NCI-H748 (cell line): ENCODE data around the gene BEX4.
"Not testable (repeated sequence)": the region's sequence is repeated elsewhere in the genome, so short reads cannot be mapped to it uniquely, and the experiment has no call there.

Experiments used
- DNase-seq: peaks from one replicate; lab custom pipeline; 2025; ENCODE audit not compliant: unreplicated experiment; lab: John Stamatoyannopoulos, UW

Gene BEX4

GRCh38 chrX:103235608-103236007, 20.7 kb downstream of the BEX4 start:
- not testable (repeated sequence) for DNase-seq

GRCh38 chrX:103236296-103236695, 21.4 kb downstream of the BEX4 start:
- DNase-seq = no peak

GRCh38 chrX:103240155-103240554, 25.2 kb downstream of the BEX4 start:
- no peak for DNase-seq

GRCh38 chrX:103248553-103248952, 33.6 kb downstream of the BEX4 start:
- peak; percentile 10 for DNase-seq

- DNase-seq = no peak
These were observed 34.9 kb downstream of the BEX4 start for GRCh38 chrX:103249805-103250204.

- DNase-seq = no peak
These were observed 36.1 kb downstream of the BEX4 start for GRCh38 chrX:103250977-103251376.

- no peak for DNase-seq
These were observed 38.7 kb downstream of the BEX4 start for GRCh38 chrX:103253608-103254007.

GRCh38 chrX:103254171-103254824, 39.4 kb downstream of the BEX4 start:
- DNase-seq = peak; percentile 92

- DNase-seq = peak; percentile 90
These were observed 40.1 kb downstream of the BEX4 start, which contains the start of gene TCEAL8 for GRCh38 chrX:103254921-103255493. Gene TCEAL8, minus strand, starts transcription at chrX:103255155. Its CDS starts 1,176 bp downstream, at chrX:103253979.

- no peak for DNase-seq
These were observed 41.7 kb downstream of the BEX4 start for GRCh38 chrX:103256651-103257050.

GRCh38 chrX:103258275-103258674, 43.4 kb downstream of the BEX4 start:
- DNase-seq = no peak
